WERI-Rb-1 (cell line): ENCODE measurements around the gene DENND10.
A peak's percentile ranks its signal among the peaks of the same experiment; 100 is the strongest.
"Not testable (repeated sequence)": the region's sequence is repeated elsewhere in the genome, so short reads cannot be mapped to it uniquely, and the experiment has no call there.

Source experiments
- DNase-seq: peaks from one replicate; pipeline ENCODE4 v3.0.0-alpha.2; 2020
- H3K27ac ChIP-seq: fragments of 250-450 bp; sonication (Bioruptor Pico); 2 replicates; pipeline ENCODE4 v1.5.1; 2020; ENCODE audit warnings: mild to moderate bottlenecking, moderate library complexity
- H3K27me3 ChIP-seq: fragments of 250-450 bp; sonication (Bioruptor Pico); 2 replicates; pipeline ENCODE4 v1.5.1; 2021; ENCODE audit warnings: mild to moderate bottlenecking, low read depth, moderate library complexity; ENCODE audit not compliant: insufficient read depth, severe bottlenecking
- H3K36me3 ChIP-seq: fragments of 250-450 bp; sonication (Bioruptor Pico); 2 replicates; pipeline ENCODE4 v1.5.1; 2020; ENCODE audit warnings: mild to moderate bottlenecking, moderate library complexity
- H3K4me3 ChIP-seq: 2 replicates; pipeline ENCODE4 v1.5.1; 2011; ENCODE audit warnings: low read depth, mild to moderate bottlenecking, control low read depth, low read length
- H3K9me3 ChIP-seq: fragments of 250-450 bp; sonication (Bioruptor Pico); 2 replicates; pipeline ENCODE4 v1.5.1; 2021; ENCODE audit warnings: mild to moderate bottlenecking, moderate library complexity; ENCODE audit not compliant: severe bottlenecking
- TF ChIP-seq, protein P1 (sequence below): IDR thresholded peaks from 2 replicates; pipeline ENCODE4 v1.5.1; 2011; ENCODE audit warnings: low read depth, mild to moderate bottlenecking, control low read depth, inconsistent platforms, low read length

DENND10 gene

DNA sequence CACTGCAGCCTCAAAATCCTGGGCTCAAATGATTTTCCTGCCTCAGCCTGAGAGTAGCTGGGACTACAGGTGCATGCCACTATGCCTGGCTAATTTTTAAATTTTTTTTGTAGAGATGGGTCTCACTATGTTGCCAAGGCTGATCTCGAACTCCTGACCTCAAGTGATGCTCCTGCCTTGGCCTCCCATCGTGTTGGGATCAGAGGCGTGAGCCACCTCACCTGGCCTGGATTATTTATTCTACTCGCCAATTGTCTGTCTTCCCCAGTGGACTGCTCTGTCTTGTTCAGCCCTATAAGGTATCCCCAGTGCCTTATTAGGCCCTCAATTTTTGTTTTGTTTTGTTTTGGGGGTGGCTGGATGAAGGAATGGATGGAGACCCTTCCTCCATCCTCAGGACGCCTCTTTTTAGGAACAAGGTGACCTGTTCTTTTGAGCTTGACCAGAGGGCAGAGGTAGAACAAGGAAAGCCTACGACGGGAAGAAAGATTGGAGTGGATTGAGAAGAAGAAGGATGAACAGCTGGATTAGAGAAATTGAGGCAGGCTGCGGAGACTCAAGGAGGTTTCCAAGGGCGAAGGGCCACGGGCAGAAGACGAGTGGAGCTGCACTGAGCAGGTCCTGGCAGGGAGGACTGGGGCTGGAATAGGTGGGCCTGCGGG is 541 bp upstream of the DENND10 start:
- H3K9me3 ChIP-seq: no peaks in the 10 kb centered on the region
- TF ChIP-seq, protein P1, sequence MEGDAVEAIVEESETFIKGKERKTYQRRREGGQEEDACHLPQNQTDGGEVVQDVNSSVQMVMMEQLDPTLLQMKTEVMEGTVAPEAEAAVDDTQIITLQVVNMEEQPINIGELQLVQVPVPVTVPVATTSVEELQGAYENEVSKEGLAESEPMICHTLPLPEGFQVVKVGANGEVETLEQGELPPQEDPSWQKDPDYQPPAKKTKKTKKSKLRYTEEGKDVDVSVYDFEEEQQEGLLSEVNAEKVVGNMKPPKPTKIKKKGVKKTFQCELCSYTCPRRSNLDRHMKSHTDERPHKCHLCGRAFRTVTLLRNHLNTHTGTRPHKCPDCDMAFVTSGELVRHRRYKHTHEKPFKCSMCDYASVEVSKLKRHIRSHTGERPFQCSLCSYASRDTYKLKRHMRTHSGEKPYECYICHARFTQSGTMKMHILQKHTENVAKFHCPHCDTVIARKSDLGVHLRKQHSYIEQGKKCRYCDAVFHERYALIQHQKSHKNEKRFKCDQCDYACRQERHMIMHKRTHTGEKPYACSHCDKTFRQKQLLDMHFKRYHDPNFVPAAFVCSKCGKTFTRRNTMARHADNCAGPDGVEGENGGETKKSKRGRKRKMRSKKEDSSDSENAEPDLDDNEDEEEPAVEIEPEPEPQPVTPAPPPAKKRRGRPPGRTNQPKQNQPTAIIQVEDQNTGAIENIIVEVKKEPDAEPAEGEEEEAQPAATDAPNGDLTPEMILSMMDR: no peak
- H3K4me3 ChIP-seq: no peak overlapping the region
- H3K27me3 ChIP-seq: no peaks in the 10 kb centered on the region
- no peak overlapping the region for H3K27ac ChIP-seq
- peaks cover 6% of the 10 kb centered on the region for H3K36me3 ChIP-seq
- DNase-seq: no peak

DNA sequence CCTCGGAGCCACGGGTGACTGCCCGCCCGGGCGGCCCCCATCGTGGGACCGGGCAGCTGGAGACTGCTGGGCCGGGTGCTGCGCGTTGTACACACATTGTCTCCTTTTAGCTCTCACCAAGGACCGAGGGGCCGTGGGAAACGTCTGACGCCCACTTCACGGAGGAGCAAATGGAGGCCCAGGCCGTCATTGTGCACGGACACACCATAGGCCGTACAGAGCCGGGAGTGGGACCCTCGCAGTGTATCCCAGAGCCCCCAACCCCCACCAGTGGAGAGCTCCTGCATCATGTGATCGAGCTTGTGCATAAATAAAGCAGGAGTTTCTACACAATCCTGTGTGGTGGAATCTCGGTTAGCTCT is 722 bp downstream of the DENND10 start:
- H3K9me3 ChIP-seq: no peaks in the 10 kb centered on the region
- peak; percentile 22 for DNase-seq
- peaks cover 16% of the 10 kb centered on the region for H3K36me3 ChIP-seq
- TF ChIP-seq, protein P1: no peak
- H3K27me3 ChIP-seq: no peaks in the 10 kb centered on the region
- peak overlapping the region; percentile 54 for H3K4me3 ChIP-seq
- 0 out of 2 replicates have a peak overlapping the region, but pooled peaks have one; percentile 31 for H3K27ac ChIP-seq

DNA sequence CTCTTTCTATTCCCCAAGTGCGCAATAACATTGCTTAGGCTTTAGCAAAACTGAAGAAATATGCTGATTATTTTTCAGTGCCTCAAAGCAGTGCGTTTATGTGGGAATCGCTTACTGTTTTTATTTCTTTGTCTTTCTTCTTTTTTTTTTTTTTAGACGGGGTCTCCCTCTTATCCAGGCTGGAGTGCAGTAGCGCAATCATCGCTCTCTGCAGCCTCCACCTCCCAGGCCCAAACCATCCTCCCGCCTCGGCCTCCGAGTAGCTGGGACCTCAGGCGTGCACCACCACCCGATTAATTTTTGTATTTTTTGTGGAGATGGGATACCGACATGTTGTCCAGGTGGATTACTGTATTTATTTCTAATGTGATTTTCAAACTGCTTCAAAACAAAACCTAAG is 1.2 kb downstream of the DENND10 start:
- Histone ChIP-seq H3K4me3 (peak overlapping the region; percentile 54), H3K9me3 (no peaks in the 10 kb centered on the region), H3K27me3 (no peaks in the 10 kb centered on the region), H3K36me3 (peaks cover 20% of the 10 kb centered on the region), H3K27ac (no peak overlapping the region)
- DNase-seq: no peak
- TF ChIP-seq, protein P1: no peak

DNA sequence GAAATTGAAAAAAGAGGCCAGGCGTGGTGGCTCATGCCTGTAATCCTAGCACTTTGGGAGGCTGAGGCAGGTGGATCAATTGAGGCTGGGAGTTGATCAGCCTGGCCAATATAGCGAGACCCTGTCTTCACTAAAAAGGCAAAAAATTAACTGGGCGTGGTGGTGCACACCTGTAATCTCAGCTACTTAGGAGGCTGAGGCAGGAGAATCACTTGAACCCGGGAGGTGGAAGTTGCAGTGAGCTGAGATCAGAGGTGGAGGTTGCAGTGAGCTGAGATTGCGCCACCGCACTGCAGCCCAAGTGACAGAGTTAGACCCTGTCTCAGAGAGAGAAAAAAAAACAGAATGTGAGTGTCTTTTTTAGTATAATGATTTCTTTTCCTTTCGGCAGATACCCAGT is 2.0 kb downstream of the DENND10 start:
- H3K9me3 ChIP-seq, H3K27me3 ChIP-seq, DNase-seq, H3K27ac ChIP-seq, H3K4me3 ChIP-seq: not testable (repeated sequence)
- peaks cover 26% of the 10 kb centered on the region for H3K36me3 ChIP-seq

DNA sequence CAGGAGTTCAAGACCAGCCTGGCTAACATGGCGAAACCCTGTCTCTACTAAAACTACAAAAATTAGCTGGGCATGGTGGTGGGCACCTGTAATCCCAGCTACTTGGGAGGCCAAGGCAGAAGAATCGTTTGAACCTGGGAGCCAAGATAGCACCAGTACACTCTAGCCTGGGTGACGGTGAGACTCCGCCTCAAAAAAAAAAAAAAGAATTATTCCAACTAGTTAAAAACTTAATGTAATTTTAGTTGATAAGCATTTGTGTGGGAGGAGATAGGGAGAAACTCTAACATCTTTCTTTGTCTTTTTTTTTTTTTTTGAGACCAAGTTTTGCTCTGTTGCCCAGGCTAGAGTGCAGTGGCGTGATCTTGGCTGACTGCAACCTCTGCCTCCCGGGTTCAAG is 3.2 kb downstream of the DENND10 start:
- not testable (repeated sequence) for H3K27me3 ChIP-seq, H3K27ac ChIP-seq, H3K4me3 ChIP-seq, H3K9me3 ChIP-seq, DNase-seq
- peaks cover 32% of the 10 kb centered on the region for H3K36me3 ChIP-seq

DNA sequence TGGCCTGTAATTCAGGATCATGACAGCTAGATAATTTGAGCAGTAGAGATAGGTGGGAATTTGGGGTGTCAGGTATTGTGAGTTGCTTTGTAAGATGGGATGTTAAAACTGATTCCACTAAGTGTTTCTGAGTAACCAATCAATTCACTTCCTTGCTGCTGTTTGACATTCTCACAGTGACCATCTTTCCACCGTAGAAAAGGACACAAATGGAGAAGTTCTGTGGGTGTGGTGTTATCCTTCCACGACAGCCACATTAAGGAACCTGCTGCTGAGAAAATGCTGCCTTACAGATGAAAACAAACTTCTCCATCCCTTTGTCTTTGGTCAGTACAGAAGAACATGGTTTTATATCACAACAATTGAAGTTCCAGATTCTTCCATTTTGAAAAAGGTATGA is 3.9 kb downstream of the DENND10 start:
- DNase-seq, H3K9me3 ChIP-seq, H3K27ac ChIP-seq, H3K27me3 ChIP-seq, H3K4me3 ChIP-seq: not testable (repeated sequence)
- peaks cover 33% of the 10 kb centered on the region for H3K36me3 ChIP-seq

DNA sequence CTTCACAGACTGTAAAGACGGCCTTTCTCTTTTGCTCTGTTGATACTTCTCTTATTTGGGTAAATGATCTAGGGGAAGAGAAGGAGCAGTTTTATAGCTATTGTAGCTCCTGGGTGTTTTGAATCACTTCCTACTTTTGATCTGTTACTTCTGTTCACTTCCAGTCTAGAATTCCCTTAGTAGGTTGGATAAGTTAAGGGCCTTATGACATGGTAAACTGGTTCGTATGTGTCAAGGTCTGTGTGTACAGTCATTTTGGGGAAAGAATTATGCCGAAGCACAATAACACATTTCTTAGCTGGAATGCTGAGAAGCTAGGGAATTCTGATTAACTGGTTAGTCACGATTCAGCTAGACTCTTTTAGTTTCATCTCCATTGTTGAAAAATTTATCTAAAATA is 8.1 kb downstream of the DENND10 start:
- no peak for DNase-seq
- H3K9me3 ChIP-seq: no peaks in the 10 kb centered on the region
- peaks cover 41% of the 10 kb centered on the region for H3K36me3 ChIP-seq
- TF ChIP-seq, protein P1: no peak
- no peaks in the 10 kb centered on the region for H3K27me3 ChIP-seq
- H3K27ac ChIP-seq: no peak overlapping the region
- H3K4me3 ChIP-seq: no peak overlapping the region
